Measurements from ENCODE around the gene CAV1.
A peak's percentile ranks its signal among the peaks of the same experiment; 100 is the strongest.

The CAV1 gene

DNA sequence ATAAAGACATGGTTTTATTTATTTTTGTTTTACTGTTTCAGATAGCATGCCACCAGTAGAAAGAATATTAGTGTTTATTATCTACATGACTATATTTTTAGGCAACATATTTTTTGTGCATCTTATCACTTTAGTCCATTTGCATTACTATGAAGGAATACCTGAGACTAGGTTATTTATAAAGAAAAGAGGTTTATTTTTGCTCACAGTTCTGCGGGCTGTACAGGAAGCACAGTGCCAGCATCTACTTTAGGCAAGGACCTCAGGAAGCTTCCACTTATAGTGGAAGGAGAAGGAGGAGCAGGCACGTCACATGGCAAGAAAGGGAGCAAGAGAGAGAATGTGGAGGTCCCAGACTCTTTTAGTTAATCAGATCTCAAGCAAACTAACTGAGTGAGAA is 19.6 kb upstream of the CAV1 start:
- DNase-seq = no peak

DNA sequence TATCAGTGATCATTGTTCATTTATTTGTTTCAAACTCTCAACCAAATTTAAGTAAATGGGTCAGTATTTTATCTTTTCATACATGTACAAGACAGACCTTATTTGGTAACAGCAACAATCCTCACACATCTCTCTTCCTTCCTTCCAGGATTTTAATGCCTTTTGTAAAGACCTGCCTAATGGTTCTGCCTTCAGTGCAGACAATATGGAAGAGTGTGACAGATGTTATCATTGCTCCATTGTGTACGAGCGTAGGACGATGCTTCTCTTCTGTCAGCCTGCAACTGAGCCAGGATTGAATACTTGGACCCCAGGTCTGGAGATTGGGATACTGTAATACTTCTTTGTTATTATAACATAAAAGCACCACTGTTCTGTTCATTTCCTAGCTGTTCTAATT is 19.0 kb upstream of the CAV1 start:
- no peak for DNase-seq

GRCh38 chr7:116509982-116510579 is 14.8 kb upstream of the CAV1 start:
- DNase-seq = no peak

DNA sequence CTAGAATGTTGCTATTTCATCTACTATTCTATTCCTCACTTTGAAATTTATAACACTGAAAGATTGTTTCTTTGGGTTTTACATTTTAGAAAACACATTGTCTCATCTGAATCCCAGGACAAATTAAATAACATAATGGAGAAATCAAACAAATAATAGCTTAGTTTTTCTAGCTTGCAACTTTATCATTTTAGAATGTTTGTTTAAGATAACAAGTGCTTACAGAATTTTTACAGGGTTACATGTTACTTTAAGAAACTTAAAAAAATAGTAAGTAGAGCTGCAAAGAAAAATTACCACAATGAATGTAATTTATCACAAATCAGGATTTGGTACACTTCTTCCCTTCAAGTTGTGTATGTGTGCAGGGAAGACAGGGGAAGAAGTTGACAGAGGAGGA is 14.0 kb upstream of the CAV1 start:
- no peak for DNase-seq

GRCh38 chr7:116511552-116512519 is 13.0 kb upstream of the CAV1 start:
- DNase-seq = peak; percentile 44

DNA sequence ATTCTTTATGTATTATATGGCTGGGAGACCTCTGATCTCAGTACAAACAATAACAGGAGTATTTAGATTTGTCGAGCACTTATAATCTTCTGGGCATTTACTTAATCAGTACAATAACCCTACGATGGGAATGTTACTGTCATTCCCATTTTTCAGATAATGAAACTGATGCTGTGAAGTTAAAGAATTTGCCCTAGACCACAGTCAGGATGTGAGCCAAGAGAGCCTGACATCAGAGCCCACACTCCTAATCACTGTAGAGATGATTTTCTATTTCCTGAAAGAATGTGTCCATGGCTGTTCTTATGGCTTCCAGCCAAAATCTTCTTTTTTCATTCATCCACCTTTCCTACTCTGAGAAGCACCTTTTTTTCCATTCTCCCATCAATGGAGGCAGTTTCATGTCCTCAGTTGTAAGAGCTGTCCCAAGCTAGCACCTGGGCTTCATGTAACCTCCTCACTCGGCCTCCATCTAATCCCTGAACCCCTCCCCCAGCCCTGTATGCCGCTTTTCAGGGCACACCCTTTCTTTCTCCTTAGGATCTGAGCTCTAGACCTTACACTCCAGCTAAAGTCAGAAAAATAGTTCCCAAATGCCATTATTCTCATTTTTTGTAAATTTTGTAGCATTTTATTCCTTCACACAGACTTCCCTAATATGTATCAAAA is 12.2 kb upstream of the CAV1 start:
- DNase-seq = no peak

- no peak for DNase-seq
These were observed 9.3 kb upstream of the CAV1 start for GRCh38 chr7:116515584-116515983.

DNA sequence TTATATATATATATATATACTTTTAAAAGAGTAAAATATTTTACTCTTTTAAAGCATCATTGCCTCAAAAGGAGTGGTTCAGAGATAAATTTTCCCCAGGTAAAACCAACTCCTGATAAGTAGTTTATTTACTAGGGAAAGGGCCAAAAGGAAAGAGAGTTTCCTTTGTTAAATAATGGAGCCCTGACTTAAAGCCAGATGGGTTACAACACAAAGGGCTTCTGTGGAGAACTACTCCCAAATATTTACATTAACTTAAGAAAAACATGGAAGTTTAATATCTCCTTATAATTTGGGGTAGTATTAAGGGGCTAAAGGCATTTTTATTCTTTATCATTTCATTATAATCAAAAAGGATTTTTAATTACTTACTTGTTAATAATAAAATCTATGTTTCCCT is 8.5 kb upstream of the CAV1 start:
- DNase-seq = no peak

DNA sequence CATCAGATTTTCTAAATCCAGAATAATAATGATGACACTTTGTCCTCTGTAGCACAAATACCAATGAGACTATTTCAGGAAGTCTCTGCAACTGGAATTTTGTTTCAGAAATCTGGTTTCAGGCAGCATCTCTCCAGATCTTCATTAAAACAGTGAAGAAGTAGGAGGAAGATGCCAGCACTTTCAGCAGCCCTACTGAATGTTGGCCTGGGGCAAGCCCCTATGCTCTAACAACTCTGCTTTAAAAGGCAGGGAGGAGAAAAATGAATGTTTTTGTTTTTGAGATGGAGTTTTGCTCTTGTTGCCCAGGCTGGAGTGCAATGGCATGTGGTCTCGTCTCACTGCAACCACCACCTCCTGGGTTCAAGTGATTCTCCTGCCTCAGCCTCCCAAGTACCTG is 7.2 kb upstream of the CAV1 start:
- no peak for DNase-seq

- DNase-seq = no peak
These were observed 5.9 kb upstream of the CAV1 start for GRCh38 chr7:116518961-116519360.

- DNase-seq = no peak
These were observed 3.7 kb upstream of the CAV1 start for GRCh38 chr7:116521046-116521664.

- DNase-seq = no peak
These were observed 2.6 kb upstream of the CAV1 start for GRCh38 chr7:116522247-116522646.

DNA sequence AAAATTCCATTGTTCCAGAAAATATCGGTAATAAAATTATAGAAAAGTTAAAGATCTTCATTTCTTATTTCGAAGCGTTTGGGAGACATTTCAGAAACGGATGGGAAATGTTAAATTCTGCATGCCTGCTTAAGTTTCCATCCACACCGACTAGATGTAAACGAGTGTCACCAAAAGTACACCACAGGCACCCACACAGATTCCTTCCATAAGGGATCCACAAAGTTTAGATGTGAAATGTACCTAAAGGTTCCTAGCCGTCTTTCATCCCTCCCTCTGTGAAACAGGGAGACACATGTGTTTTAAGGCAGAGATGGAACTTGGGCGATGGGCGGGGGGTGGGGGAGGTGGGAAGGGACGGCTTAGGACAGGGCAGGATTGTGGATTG is 621 bp upstream of the CAV1 start:
- no peak for DNase-seq

DNA sequence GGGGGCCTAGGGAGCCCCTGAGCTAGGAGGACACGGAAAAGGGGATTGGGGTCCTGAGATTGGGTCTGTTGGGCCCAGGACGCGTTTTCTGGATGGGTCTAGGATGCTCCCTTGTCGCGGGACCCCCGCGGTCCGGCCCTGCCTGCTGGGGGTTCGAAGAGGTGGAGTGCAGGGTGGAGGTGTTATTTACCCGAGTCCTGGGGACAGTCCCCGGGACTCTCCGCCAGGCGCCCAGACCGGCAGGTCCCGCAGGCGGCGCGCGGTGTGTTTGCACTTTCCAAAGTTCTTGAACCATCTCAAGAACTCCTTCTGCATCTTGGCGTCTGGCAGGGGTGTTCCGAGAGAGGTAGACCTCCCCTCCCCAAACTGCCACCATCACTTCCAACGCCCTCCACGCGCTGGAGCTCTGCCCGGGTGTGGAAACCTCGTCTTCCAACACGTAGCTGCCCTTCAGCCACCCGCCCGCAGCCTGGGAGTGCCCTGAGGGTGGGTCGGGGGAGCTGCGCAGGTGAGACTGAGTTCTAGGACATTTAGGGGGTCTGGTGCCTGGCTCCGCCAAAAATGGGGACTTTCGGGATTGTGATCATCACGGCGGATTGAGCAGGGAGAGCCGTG is 569 bp downstream of the CAV1 start:
- no peak for DNase-seq

DNA sequence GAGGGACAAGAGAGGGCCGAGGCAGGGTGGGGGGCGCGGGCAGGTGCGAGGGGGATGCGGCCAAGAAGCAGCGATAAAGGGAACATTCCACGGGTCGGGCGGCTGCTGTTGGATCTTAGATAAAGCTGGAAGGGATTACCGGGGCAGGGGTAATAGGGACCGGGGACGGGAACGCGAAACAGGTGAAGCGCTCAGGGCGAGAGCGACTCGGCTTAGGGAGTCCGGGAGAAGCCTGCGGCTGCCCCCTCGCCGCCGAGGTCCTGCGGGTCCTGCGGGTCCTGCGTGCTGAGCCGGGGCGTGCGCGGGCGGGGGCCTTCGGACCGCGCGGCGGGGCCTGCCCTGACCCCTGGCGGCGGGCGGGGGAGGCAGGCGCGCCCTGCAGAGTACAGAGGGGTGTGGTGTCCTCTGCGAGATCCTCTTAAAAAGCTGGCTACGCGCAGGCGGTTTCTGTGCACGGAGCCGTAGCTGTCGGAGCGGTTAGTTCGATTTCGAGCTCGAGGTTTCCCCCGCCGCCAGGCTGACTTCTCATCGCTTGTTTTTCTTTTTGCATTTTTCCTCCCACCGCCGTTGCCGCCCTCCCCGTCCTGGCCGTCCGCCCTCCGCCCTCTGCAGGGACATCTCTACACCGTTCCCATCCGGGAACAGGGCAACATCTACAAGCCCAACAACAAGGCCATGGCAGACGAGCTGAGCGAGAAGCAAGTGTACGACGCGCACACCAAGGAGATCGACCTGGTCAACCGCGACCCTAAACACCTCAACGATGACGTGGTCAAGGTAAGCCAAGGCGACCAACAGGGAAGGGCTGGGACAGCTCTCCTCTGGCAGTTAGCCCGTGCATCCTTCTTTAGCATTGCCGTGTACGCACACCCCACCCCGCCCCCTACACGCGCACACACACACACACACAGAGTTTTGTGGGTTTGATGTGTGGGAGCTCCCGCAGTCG is 1.4 kb downstream of the CAV1 start:
- peak; percentile 18 for DNase-seq

DNA sequence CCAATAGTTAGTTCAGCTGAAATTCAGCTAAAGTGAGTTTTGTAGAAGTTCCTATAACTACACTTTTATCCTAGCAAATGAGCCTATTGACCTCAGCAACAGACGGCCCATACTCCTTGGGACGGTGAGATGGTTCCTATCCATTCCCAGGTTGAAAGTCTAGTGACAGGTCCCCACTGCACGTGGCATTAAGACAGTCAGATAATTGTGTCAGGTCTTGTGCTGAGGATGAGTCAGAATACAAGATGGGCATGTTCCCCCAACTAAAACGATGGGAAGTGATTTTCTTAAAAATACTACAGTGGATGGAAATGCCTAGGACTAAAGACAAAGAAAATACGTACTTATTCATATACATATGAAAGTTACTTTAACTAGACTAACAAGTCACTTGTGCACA is 2.1 kb downstream of the CAV1 start:
- no peak for DNase-seq

DNA sequence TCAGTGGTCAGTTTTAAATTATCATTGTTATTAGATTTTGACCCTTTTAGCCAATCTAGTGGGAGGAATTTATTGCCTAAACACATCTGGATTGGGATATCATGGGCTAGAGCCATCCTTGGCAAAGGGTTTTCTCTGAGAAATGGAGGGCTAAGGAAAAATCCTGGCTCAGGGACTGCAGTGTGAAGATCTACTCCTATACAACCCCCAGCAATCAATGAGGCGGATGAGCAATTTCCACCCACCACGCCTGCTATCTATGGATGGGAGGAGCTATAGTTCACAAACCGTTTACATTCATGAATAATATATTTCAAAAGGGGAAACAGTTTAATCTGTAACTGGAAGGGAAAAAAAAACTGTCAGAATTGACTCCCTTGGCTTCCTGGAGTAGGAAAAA is 2.7 kb downstream of the CAV1 start:
- DNase-seq = no peak

- DNase-seq = no peak
These were observed 3.4 kb downstream of the CAV1 start for GRCh38 chr7:116528008-116528789.

GRCh38 chr7:116529250-116529649 is 4.4 kb downstream of the CAV1 start:
- no peak for DNase-seq

GRCh38 chr7:116530107-116530820 is 5.4 kb downstream of the CAV1 start:
- no peak for DNase-seq

All from DMS153 (cell line).